GM21381 (cell line): ENCODE measurements around the gene DPM1.

Experiments used
- ATAC-seq: cut with Tn5 transposase; IDR thresholded peaks from one replicate; pipeline ENCODE4 v1.9.1; 2021; ENCODE audit warnings: mild to moderate bottlenecking, moderate library complexity; ENCODE audit not compliant: unreplicated experiment

The DPM1 gene

DNA sequence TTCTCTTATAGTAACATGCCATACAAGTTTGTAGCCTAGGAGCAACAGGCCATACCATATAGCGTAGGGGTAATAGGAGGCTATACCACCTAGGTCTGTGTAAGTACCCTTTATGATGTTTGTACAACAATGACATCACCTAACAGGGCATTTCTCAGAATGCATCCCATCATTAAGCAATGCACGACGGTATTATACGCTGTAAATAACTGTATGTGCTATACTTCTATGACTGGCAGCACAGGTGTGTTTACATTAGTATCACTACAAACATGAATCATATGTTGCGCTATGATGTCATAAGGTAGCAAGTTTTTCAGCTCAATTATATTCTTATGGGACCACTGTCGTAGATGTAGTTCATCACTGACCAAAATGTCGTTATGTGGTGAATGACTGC, 58.1 kb downstream of the DPM1 start:
- no peak for ATAC-seq

DNA sequence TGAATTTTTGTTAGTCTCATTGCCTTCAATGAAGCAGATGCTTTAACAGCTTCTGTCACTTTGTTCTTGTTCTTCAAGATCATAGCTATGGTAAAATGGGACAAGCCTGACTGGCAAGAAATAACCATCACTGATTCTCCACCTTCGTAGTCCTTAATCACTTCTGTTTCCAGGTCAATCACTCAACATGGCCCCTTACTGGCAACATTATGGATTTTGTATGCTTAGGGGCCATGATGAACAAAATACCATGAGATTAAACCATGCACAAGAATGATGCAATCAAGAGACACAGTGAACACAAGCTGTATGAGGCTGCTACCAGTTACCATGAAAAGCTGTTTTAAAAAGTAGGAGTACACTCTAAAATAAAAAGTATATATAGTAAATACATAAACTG, 59.9 kb downstream of the DPM1 start:
- no peak for ATAC-seq

DNA sequence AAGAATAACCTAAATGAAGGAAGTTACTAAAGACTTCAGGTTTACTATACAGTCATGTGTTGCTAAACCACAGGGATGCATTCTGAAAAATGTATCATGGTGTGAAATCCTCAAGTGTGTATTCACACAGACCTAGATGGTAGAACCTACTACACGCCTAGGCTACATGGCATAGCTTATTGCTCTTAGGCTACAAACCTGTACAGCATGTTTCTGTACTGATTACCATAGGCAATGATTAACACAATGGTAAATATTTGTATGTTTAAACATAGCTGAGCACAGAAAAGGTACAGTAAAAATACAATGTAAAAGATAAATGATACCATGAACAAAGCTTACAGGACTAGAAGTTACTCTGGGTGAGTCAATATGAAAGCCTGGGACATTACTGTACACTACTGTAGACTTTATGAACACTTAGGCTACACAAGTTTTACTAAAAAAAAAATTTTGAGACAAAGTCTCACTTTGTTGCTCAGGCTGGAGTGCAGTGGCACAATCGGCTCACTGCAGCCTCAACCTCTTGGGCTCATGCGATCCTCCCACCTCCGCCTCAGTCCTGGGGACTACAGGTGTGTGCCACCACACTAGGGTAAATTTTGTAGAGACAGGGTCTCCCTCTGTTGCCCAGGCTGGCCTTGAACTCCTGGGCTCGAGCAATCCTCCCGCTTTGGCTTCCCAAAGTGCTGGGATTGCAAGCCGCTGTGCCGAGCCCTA, 63.1 kb downstream of the DPM1 start:
- ATAC-seq = no peak

DNA sequence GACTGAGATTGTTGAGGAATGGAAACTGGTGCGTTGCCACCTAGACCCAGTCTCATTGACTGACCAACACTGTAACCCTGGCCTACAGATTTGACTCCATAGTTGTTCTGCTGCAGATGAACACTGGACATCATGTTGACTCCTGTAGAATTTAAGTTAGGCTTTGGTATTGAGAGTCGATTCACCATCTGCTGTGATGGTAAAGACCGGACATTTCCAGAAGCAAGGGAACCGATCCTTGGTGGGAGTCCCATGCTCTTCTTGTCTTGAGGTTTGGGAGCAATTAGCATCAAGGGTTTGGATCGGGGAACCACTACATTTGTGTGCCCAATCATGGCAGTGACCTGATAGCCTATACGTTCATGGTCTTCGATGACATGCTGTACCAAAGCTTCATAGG, 64.7 kb downstream of the DPM1 start:
- ATAC-seq = no peak

DNA sequence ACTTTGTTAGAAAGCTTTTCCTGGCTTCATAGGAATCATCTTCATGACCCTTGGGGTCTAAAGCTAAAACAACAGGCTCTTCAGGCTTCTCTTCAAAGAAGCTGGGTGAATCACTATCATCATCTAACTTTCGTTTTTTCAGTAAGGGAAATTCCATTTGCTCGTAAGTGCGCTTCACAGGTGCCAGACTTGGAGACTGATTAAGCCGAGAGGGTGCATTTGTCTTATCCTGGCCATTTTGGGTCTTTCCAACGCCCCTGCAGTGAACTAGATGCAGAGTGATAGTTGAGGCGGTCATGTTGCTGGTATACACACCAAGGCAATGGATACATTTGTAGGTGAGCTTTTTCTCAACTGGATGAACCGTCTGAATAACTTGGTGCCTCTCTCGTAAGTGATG, 65.9 kb downstream of the DPM1 start:
- ATAC-seq = no peak

DNA sequence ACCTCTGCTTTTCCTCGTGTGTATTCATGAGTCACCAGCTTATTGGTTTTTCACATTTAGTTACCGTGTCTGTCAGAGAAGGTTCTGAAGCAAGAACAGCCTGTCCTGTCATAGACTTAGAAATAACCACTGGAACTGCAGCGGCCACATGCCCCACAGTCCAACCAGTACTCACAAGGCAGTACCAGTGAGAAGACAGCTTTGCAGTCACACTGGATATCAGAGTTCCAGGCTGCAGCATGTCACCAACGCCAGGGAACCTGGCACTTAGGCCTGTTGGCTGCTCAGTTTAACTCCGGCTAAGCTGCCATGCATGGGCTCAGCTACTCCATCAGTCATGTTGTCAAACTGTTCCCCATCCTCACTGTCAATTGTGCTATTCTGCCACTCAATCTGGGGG, 67.2 kb downstream of the DPM1 start:
- ATAC-seq = no peak

DNA sequence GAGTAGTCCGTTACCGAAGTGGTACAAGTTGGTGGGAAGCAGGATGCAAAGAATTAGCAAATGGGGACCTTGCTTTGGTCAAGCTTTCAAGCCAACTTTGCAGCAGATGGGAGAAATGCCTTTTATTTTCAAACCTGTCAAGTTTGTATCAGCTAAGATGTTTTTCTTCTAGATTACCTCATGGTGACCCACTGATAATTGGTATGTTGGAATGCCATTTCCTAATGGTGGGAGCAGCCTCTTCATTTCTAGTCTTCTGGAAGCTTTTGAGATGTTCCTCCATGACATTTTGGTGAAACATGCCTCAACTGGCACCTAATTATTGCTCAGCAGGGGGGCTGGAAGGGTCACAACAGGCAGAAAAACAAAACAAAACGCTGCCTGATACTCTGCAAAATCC, 70.8 kb downstream of the DPM1 start:
- ATAC-seq = no peak

DNA sequence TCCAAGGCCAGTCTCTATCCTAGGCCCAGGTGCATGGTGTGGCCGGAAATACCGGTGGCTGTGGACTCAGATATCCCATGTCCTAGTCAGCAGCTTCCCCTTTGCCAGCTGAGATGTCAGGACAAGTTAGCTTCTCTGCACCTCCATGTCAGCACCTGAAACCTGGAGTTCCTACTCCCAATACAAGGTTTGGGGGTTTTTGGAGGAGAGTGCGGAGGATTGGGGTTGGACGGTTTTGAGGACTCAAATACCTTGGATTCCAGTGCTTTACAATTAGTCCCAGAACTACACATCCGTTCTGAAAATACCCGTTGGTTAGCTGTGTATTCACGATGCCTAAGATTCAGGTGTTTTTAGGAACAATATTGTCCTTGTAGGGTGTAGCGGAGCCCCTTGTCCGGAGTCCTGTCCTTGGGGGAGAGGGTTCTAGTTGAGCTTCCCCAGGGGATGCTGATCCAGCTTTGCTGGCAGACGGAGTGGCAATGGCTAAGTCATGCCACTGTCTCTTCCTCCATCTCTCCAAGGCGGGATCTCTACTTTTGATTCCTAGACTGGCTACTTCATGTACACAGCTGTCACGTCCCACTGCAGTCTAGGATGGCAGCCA, 72.0 kb downstream of the DPM1 start:
- ATAC-seq = no peak

DNA sequence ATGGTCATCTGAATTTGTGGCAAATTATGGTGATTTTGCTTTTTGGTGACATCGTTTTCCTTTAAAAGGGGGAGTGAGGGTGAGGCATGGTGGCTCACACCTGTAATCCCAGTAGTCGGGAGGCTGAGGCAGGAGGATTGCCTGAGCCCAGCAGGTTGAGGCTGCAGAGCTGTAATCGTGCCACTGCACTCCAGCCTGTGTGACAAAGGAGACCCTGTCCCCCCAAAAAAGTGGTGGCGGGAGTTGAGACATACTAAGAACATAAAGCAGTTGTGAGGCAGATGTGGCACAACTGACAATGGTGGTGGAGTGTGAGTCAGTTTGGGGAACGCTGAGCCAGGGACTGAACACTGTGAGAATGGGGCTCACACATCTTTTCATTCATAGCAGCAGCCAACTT, 72.6 kb downstream of the DPM1 start:
- ATAC-seq = no peak

DNA sequence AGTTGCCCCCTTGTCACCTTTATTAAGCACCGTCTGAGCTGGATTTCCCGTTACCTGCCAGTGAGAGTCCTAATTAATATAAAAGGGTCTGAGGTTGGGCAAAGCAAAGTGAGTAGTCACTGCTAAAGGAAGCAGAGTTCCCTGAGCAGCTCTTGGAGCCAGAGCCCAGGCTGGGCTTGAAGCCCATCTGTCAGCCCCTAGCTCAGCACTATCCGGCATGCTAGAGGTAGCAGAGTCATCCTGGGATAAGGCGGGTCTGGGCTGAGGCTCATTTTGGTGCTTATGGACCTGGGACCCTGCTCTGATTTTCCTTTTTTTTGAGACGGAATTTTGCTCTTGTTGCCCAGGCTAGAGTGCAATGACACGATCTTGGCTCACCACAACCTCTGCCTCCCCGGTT, 73.3 kb downstream of the DPM1 start:
- no peak for ATAC-seq
